Suppressor macrophage treated with lipopolysaccharide for 1 hour (primary cell): ENCODE results near the gene APP.
"Not testable (repeated sequence)": the region's sequence is repeated elsewhere in the genome, so short reads cannot be mapped to it uniquely, and the experiment has no call there.

Source experiments
- DNase-seq, 3 donors: peaks; one replicate each; pipeline ENCODE4 v3.0.0-alpha.2; 2020 to 2022

Gene APP

DNA sequence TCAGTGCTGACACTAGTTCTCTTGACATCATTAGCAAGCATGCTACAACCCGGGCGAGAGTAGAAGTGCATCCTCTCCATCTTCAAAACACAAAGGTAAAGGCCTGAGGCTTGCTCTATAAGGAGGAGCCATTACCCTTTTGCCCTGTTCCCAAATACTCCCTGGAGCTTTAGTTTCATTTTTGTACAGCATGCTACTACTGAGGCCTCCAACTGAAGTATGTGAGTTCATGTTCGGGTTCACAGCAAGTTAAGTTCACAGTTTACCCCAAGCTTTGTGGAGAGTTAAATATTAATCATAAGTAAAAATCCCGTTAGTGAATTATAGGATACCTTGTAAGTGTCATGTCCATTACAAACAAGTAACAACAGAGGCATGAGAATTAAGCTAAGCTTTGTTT is 156.6 kb downstream of the APP start:
- no peak for DNase-seq

DNA sequence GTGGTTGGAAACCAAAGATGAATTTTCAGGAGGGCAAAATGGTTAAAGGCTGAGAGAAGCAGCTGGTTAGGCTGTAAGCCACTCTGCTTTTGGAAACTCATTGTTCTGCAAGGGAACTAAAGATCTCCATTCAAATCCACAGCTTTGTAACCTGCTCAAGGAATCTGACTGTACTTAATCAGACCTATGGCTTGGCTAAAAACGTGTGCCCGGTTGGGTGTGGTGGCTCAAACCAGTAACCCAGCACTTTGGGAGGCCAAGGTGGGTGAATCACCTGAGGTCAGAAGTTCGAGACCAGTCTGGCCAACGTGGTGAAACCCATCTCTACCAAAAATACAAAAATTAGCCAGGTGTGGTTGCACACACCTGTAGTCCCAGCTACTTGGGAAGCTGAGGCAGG is 158.1 kb downstream of the APP start:
- not testable (repeated sequence) for DNase-seq

DNA sequence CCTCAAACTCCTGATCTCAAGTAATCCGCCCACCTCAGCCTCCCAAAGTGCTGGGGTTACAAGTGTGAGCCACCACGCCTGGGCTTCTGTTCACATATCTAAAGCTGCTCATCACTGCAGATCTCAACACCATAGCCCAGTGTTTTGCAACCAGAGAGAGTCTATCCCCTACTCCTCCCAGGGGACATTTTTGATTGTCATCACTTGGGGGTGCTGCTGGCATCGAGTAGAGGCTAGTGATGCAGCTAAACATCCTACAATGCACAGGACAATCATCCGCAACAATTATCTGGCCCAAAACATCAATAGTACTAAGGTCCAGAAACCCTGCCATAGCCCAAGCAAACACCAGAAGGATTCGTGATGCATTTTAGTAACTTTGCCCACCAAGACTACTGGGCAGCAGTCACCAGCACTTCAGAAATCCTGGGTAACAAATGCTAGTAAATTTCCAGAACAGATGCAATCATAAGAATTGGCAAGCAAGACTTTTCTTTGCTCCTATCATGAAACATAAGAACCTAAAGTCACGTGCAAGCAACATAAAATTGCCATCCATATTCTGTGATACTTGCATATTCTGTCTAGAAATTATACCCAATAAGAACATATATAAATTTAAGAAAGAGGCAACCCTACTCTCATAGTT is 159.2 kb downstream of the APP start:
- no peak for DNase-seq

DNA sequence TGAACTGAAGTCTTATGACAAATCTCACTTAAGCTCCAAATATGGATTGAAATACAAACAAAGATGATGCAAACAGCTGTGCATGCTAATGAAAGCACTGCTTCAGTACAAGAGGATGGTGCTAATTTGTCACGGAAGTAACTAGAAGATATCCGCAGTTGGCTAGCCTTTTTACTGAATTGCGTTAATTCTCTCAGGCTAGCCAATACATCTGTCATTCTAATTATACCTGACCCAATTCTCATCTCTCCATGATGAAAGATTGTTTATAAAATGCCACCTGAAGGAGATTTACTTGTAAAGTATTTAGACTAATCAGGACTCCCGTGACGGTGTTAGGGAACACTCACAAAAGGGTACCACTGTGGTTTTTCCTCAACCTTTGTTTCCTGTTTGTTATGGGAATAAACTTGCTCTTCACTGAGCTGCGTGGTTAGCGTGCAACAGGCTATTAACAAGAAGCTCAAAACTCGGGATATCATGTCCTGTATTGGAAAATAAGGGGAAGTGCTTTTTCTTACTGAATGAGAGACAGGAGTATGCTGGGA is 162.5 kb downstream of the APP start:
- no peak for DNase-seq

DNA sequence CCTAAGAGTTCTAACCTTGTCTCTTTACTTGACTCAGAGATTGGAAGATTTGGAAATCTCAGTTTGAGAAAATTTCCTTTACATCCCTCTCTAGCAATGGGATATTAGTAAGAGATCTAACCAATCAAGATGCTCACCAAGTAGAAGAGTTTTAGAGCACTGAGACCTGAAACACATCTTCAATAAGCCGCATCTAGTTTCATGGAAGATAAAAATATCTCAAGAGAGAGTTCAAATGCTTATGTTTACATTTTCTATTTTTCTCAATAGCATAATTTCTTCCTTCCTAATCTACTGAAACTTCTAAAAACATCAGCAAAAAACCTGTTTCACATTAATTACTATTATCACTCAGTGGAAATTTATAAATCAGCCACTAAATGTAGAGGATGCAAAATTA is 165.1 kb downstream of the APP start:
- no peak for DNase-seq

- DNase-seq = no peak
Observed at GRCh38 chr21:26003404-26003803, 167.2 kb downstream of the APP start.

DNA sequence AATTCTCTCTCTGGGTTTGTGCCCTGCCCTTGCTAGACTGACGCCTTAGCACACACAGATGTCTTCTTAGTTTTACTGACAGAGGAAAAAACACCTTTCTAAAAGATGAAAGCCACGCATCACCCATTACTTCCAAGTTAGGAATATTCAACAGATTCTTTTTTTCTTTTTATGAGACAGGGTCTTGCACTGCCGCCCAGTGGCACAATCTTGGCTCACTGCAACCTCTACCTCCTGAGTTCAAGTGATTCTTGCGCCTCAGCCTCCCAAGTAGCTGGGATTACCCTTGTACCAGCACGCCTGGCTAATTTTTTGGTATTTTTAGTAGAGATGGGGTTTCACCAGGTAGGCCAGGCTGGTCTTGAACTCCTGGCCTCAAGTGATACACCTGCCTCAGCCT is 169.2 kb downstream of the APP start:
- no peak for DNase-seq

GRCh38 chr21:25999921-26000582 is 170.5 kb downstream of the APP start:
- DNase-seq = no peak

DNA sequence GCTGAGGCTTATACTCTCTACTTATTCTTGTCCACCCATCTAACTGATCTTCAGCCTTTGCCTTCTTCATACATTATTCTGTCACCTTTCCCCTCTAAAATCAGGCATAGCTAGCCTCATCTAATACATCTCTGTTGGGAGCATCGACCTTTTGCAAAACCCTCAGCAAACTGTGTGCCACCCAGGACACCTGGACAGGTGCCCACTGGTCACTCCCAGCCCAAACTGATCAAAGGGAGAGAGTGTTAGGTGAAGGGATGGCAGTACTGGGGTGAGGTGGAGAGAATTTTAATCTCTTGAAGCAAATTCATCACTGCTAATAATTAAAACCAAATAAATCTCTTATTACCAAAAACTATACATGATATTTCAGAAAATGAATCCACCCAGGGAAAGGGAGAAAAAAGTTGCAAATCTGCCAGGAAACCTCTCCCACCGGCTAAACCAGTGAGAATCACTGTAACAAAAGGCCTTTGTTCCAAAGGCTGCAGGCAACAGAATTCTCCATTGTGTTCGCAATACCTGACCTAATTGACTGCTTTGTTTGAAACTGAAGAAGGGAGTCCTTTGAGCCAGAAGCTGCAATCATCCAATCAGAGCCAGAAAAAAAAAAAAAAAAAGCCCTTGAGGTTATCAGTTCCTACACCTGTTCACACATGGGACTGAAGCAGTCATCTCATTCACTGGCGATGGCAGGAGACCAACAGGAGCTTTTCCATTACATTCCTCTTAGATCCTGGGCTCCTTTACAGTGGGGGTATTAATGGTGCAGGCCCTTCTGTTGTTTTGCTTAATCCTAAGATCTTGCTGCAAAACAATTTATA is 172.6 kb downstream of the APP start:
- DNase-seq = no peak

DNA sequence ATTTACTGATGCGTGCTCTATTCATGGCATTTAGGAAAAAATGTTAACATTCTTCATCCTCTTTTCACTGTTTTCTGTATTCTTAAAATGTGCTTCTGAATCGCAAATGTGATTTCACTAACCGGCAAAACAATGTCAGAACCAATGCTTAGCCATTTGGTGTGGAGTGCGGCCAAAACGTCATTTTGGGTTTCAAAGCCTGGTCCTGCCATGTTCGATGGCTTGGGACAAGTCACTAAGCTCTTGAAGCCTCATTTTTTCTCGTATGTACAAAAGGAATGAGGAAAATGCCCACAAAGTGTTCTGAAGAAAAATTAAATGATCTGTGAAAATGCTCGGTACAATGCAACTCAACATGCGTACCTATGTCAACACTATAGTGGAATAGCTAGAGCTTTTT is 175.3 kb downstream of the APP start:
- no peak for DNase-seq

DNA sequence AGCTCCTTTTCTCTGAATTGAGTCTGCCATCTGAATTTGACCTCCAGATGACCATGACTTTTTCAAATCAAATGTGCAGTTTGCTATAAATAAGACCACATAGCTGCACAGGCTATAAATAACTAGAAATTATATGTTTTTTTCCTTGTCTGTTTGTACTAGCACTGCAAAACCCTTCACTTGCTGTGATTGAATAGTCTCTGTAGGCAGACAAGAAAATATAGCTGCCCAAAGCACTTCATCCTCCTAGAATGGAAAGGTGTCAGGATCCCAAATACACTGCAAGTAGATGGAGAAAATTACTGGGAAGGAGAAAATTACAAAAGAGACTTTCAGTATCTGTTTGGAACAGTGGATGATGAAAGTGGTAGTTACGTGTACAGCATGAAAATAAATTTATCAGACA is 175.8 kb downstream of the APP start:
- DNase-seq = no peak

DNA sequence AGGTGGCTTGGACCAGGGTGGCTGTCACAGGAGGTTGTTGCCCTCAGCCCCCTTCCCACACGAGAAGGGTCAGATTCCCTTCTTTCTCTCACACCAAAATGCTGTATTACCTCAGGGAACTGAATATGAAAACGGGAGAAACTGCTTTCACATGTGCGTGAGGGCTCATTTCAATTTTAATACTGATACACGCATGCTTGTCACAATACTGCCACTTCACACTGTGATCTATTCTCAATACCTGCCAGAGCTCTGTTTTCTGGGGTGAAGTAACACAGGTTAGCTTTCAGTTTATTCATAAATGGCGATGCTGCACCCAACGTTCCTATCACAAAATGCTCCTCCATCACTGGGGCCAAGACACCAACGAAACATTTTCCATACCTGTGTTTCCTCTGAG is 181.8 kb downstream of the APP start:
- DNase-seq = no peak

DNA sequence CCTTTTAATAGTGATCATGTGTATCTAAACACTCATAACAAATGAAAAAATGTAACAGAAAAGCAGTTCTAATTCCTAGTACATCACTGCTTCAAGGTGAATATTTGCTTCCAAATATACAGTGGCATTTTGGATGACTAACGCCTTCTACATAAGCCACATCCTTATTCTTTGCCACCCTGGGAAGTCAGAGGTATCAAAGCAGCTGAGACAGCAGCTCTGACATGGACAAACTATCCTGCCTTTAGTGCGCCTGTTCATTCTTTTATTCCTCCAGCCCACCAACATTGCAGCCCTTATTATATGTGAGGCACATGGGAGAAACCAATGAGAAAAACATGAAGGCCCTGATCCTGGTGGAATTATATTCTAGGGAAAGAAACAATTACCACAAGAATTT is 183.0 kb downstream of the APP start:
- no peak for DNase-seq

DNA sequence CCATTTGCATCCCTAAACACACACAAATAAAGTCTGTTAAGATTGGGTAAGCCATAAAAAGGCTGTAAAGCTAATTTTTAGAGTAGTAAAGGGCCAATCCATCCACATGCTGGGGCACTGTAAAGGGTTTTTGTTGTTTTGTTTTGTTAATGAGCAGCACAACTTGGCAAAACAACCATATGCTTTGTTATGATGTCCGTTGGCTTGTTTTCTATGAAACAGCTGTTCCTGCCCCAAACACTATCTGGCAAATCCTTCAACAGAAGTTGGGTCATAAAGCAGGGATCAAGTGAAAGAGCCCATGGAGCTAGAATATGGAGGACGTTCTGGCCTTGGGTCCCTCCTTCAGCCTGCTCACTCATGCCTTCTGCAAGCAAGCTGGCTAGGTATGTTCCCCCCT is 183.6 kb downstream of the APP start:
- DNase-seq = no peak

- DNase-seq = no peak
Observed at GRCh38 chr21:25985990-25986389, 184.6 kb downstream of the APP start.

- no peak for DNase-seq
Observed at GRCh38 chr21:25984538-25984937, 186.0 kb downstream of the APP start.

- DNase-seq = no peak
Observed at GRCh38 chr21:25983745-25984144, 186.8 kb downstream of the APP start.

DNA sequence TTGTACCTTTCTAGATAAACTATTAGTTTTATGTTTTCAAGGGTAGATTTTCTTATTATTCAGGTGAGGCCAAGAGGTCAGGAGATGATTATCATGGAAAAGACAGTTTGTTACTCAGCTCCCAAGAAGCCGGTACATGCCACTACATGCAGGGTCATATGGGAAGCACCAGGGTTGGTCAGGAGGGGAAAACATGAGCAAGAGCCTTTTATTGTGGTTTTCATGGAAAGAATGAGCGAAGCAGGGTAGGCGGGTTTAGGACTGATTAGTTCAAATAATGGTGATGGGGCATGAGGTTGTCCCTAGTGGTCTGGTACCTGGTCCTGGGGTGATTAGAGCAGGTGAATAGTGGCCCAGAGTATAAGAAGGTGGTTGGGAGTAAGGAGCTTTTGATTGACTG is 189.9 kb downstream of the APP start:
- DNase-seq = no peak

DNA sequence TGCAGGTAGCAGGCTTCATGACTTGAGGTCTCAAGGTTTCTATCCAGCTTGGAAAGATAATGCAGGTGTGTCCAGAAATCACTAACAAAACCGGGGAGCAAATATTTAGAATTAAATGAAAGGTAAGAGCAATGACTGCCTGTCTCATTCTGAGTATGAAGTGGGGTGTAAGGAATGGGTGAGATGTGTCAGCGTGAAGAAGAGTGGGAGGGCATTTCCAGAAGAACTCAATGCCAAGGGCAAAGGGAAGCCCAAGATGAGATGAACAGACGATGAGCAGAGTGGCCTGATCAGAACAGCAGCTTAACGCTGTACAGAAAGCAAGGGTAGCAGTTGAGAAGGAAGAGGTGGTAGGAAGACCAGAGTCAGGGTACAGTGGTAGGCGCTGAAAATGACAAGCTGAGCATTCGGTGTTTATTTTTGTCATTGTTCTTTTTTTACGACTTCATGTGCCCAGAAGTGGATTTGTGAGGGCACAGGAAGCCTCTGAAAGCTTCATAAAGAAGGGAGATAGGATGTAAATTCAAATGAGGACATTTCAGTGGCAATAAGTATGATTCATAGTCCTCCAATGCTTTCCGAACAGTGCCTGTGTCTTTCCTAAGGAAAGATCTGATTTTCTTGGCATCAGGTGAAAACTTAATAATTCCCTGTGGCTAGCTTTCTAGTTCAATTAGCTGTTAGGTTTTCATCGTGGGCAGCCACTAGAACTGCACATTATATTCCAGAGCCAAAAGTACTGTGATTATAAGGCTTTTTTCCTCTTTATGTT is 190.5 kb downstream of the APP start:
- DNase-seq = no peak

GRCh38 chr21:25977068-25977611 is 193.4 kb downstream of the APP start:
- DNase-seq = no peak

DNA sequence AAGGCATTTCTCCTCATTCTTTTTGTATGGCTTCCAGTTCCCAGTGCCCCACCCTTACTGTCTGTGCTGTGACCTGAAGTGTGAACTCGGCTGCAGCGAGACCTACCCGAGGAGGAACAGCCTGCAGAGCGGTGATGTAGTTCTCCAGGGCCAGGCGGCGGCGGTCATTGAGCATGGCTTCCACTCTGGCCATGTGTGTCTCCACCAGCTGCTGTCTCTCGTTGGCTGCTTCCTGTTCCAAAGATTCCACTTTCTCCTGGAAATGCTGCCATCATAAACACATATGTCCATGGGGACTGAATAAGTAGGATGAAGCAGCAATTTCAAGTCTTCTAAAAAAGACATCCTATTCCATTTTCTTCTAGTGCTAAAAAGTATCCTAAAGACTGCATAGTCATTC is 195.6 kb downstream of the APP start:
- no peak for DNase-seq

DNA sequence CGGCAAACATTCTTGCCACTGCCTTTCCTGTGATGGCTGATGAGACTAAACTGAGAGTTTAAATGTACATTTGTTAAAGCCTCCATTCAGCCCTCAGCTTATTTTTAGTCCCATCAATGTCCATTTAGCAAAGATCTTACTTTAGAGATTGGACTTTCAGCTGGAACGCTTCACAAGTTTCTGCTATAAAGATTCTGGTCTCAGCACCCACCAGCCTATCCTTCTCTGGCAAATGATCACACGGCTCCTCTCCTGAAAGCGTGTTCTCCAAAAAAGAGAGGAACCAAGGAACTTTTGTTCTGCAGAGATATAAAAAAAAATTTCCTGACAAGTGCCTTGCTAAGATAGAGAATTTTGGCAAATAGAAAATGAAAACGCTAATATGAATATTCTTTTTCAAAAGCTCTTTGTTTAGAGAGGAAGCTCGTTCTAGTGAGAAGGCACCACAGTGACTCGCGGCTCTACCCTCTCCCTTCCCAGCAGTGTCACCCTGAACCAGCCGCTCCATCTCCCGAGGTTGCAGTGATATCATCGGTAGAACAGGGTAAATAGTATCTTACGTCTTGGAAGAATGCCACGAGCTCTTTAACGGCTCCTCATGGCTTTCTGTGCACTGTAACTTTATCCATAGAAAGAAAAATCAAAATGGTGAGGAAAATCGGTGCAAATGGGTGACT is 200.2 kb downstream of the APP start:
- DNase-seq = peak; percentile 32 to 45 (median 36)
